GM18951 (cell line): ENCODE measurements around the gene SORCS2.

Experiments used
- POLR2A ChIP-seq: IDR thresholded peaks from 4 replicates; pipeline ENCODE4 v1.6.1; 2011; ENCODE audit warnings: mild to moderate bottlenecking; ENCODE audit not compliant: insufficient read length, insufficient read depth; ENCODE audit errors: extremely low read depth
- in situ Hi-C: fragments of 300-500 bp; cut with MboI; formaldehyde crosslinking; loops from one replicate; pipeline ENCODE4 v1.12.0; 2022; ENCODE audit warnings: low sequenced_read_pairs, mixed read lengths, inconsistent platforms; ENCODE audit not compliant: unreplicated experiment

The SORCS2 gene

GRCh38 chr4:7648544-7649395 is 456.4 kb downstream of the SORCS2 start:
- in situ Hi-C loops: no loop called here
- TF ChIP-seq POLR2A: no peak

DNA sequence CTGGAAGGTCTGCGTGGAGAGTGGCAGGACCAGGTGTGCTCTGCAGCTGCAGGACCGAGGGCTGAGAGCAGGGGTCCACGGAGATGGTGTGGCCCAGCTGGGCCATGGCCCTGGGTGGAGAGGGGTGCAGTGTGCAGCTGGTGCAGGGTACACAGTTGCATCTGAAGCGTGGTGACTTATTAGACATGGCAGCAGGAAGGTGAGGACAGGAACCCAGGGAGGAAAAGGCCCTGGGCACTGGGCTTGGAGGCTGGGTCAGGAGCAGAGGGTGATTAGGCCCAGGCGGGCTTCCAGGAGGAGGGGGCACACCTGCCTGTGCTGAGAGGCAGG is 457.0 kb downstream of the SORCS2 start:
- no peak for TF ChIP-seq POLR2A
- in situ Hi-C loops: no loop called here

GRCh38 chr4:7649741-7650531 is 457.6 kb downstream of the SORCS2 start:
- no peak for TF ChIP-seq POLR2A
- in situ Hi-C loops: no loop called here

GRCh38 chr4:7650606-7651385 is 458.5 kb downstream of the SORCS2 start:
- in situ Hi-C loops: no loop called here
- TF ChIP-seq POLR2A: no peak

DNA sequence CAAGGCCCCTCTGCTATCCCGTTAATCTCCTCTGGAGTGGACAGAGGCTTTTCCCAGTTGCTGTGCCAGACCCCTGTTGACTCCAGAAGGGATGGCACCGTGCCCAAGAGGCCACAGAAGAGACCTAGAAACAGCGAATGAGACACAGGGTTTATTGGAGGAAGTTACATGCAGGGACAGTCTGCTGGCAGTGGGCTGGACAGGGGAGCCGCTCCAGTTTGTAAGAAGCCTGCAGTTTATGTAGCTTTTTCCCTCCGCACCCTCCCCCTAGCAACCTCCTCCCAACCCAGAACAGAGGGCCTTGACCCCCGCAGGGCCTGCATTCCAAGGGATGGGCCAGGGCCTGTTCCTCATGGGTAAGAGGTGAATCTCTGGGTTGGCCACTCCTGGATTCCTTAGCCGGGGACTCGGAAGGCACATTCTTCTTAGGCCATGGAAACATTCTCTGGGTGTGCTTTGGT is 459.2 kb downstream of the SORCS2 start:
- in situ Hi-C loops: no loop called here
- no peak for TF ChIP-seq POLR2A

GRCh38 chr4:7652006-7652405 is 459.7 kb downstream of the SORCS2 start:
- in situ Hi-C loops: no loop called here
- TF ChIP-seq POLR2A: no peak

GRCh38 chr4:7652451-7652881 is 460.1 kb downstream of the SORCS2 start:
- in situ Hi-C loops: no loop called here
- TF ChIP-seq POLR2A: no peak

DNA sequence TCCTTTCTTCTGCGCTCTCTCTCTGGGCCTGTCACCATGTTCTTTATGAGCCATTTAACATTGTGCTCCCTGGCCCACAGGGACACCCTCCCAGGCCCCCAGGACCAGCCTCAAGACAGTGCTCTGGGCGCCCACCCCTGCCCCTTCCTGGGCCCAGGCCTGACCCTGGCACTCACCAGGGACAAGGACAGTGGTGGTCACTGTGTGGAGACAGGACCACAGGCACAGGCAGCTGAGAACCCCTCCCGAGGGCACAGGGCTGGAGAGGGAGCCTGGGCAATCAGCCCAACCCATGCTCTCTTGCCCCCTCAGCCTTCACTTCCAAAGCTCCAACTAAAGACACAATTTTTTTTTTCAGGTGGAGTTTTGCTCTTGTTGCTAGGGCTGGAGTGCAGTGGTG is 460.6 kb downstream of the SORCS2 start:
- no peak for TF ChIP-seq POLR2A
- in situ Hi-C loops: no loop called here

DNA sequence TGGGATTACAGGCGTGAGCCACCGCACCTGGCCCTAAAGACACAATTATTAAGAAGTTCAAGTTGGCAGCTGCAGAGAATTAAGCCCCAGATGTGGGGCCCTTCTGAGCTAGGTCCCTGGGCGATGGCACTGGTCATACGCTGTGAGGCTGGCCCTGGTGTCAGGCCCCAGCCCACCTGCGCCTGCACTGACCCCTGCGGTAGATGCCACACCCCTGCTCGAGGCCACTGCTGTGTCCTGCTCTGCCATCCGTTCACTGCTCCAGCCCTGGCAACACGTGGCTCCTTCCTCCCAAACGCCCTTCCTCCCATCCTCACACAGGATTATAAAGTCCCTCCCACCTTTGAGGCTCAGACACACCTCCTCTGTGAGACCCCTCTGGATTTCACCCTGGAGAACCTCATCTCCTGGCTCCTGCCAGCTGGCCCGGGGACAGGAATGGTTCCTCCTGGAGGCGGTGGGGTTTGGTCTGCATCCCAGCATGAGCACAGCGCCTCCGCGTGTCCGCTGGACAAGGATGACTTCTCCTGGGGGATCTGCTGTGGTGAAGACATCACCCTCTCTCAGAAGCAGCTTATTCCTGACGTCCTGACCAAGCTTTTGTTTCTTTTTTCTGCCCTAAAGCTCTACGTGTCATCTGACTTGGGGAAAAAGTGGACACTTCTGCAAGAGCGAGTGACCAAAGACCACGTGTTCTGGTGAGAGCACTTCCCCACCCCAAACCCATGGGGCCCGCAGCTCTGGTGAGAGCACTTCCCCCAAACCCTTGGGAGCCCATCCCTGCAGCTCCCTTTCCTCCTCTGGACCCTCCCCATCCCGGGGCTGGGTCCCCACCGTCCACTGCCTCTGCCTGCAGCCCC is 461.4 kb downstream of the SORCS2 start:
- no peak for TF ChIP-seq POLR2A
- in situ Hi-C loops: no loop called here

DNA sequence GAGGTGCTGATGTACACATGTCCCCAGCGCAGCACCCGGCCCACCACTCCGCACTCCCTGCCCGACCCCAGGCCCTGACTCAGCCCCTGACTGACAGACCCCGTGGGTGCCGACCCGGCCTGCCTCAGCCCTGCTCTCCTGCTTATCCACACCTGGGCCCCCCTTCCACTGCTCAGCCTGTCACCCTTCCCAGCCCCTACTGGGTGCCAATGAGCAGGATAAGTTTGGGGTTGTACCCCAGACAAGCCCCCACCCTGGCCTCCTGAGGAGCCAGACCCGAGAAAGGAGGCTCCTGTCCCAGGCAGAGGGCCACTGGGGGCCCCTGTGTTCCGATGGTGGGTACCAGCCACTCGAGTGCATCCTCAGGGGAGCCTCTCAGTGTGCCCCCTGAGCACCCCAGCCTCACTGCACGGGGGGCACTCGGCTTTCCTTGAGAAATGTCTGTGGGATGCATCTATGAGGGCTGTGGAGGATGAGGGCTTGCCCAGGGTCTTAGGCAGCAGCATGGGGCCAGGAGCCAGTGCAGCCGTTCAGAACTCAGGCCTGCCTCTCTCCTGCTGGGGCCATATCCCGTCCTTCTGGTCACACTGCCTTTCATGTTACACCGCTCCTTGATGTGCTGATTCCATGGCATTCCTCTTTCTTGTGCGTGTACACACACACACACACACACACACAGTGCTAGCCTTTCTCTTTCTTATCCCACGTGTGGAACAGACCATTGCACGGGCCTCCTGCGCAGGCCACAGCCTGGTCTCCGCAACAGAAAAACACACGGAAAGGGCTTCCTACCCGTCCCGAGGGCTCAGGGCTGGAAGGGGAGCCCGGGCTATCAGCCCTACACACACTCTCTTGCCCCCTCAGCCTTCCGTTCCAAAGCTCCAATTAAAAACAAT is 462.5 kb downstream of the SORCS2 start:
- in situ Hi-C loops: no loop called here
- no peak for TF ChIP-seq POLR2A

- in situ Hi-C loops: no loop called here
- TF ChIP-seq POLR2A: no peak
Observed at GRCh38 chr4:7655511-7656243, 463.3 kb downstream of the SORCS2 start.

DNA sequence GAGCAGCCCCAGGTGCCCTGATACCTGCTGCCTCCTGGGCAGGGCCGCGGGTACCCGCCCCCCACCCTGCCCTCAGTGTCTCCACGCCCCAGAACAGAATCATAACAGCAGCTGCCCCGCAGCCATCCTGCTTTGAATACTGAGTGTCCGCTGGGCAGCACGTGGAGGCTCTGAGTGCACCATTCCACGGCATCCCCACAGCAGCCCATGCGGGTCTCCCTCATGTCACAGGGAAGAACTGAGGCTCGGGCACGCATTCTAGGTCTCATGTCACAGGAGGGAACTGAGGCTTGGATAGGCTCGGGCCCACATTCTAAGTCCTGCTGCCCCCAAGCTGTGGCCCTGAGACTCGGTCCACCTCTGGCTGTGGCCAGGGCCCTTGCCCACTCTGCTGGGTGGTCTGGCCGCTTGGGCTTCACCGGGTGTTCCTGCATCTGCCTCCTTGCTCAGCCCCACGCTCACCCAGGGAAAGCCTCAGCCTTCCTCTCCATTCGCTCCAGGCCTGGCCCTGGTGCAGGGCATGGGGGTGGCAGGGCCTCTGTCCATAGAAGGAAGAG is 464.0 kb downstream of the SORCS2 start:
- no peak for TF ChIP-seq POLR2A
- in situ Hi-C loops: no loop called here
